Regular cardiac myocyte (primary cell): ENCODE results near the gene WDR55. TPM values are rescaled to one million over a fixed set of nuclear protein-coding genes. Genes with fewer than 3 reads are reported as not detected.

Experiments
- total RNA-seq: library from RNA; depleted of rRNA; stranded (reverse); fragments of >200 nt; gene quantifications from 2 replicates; pipeline ENCODE4 v1.2.3, GENCODE V29; 2014

Gene WDR55, protein sequence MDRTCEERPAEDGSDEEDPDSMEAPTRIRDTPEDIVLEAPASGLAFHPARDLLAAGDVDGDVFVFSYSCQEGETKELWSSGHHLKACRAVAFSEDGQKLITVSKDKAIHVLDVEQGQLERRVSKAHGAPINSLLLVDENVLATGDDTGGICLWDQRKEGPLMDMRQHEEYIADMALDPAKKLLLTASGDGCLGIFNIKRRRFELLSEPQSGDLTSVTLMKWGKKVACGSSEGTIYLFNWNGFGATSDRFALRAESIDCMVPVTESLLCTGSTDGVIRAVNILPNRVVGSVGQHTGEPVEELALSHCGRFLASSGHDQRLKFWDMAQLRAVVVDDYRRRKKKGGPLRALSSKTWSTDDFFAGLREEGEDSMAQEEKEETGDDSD
- 31.3 and 53.9 TPM in 2 replicates for total RNA-seq

DNA sequence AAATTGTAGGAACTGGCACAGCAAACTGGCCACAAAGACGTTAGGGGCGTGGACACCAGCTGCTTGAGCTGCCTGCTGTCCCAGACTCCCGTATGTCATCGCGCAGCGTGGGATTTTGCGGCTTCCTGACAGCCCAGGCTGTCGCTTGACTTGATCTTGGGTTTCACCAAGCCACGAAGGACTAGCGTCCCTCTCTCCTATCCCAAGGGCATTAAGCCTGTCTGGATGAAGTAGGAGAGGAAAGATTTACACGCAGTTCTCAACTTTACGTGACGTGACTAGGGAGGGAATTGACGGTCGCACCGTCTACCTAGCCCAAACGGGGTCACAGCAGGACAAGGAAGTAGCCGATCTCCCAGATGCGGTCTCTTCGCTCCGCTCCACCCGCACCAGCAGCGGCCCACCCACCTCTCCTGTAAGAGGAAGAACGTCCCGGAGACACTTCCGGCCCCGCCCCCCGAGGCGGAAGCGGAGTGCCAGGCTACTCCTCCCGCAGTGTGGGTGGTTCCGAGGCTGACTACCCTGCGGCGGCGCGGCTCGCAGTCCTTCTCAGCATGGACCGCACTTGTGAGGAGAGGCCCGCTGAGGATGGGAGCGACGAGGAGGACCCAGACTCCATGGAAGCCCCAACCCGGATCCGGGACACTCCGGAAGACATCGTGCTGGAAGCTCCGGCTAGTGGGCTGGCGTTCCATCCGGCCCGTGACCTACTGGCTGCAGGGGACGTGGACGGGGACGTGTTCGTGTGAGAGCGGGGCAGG, at the start of gene WDR55:
WDR55 (plus strand) TSS at position 546 of the 761 bp plus-strand sequence; CDS start at position 555, 9 bp downstream.

DNA sequence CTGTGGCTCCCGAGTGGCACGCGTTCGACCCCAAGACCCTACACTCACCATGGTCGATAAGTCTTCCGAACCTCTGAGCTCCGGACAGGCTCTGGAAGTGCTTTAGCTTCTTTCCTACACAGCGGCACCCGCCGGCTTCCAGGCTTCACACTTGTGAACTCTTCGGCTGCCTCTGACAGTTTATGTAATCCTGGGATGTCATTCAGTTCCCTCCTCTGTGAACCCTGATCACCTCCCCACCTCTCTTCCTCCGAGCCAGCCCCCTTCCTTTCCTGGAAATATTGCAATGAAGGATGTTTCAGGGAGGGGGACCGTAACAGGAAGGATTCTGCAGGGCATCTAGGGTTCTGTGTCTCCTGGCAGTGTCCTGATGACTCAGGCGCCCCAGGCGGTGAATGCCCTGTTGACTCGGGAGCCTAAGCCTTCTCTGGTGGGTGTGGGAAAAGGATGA, 31.7 kb upstream of the WDR55 start, which contains the start of gene CD14:
CD14 (minus strand) TSS at position 155 of the 451 bp plus-strand sequence; CDS start at position 51, 104 bp downstream.

DNA sequence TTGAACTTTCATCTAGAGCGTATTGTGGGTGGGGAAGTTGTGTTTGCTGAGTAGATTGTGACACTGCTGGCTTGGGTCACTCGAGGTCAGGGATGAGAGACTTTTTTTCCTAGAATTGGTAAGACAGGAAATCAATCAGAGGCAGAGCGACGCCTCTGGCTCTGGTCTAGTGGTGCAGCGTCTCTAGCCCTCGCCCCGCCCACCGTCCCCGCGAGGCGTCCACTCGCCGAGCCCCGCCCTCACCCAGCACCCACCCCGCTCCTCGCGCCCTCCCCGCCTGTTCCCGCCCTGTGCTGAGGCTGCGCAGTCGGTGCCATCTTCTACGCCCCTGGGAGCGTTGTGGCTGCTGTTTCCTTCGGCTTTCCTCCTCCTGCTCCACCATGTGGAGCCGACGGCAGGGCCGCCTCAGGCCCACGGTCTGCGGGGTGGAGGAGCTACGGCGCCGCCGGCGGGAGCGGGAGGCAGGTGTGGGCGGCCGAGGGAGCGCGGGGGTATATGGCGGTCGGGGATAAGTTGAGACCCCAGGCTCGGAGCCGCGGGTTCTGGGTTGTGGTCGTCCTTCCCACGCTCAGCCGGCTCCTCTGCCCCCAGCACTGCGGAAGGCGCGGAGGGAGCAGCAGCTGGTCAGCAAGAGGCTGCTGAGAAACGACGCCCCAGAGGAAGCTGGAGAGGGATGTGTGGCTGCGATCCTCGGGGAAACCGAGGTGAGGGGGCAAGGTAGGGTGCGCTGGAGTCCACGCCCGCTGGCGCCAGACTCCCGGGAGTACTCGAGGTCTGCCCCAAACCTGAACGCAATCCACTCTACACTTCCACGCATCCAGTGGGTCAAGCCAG, 25.3 kb upstream of the WDR55 start, which contains the start of gene TMCO6:
TMCO6 (plus strand) TSS at position 304 of the 834 bp plus-strand sequence; CDS start at position 381, 77 bp downstream.

DNA sequence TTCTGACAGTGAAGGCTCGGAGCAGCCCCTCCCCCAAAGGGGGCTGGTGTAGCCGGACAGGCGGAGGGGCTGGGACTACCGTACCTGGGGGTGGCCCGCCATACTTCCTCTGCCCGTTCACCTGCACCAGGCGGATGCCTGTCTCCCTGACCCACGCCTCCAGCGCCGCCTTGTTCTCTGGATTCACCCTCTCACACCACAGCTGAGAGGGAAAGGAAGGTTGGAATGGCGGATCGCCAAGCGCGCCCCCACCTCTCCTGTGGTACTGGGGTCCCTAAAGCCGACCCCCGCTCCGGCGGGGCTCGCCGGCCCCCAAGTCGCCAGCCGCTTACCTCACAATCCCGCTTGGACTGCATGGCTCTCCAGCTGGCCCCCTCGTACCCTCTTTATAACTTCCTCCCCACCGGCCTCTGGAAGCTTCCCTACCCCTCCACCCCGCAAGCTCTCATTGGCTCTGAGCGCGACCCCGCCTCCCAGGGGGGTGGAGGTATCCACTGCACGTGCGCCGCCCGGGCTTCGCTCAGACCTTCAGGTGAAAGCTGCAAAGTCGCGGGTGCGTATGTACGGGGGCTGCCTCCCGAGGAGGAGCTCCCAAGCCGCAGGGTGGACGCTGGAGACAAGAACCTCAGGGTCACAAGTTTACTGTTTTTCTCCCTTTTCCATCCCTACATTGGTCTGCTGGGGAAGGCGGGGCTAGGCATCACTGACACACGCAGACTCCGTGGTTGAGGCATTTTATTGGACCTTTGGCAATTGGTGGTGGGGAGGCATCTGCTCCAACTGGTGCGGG, 8.7 kb downstream of the WDR55 start, which contains the start of gene DND1:
DND1 (minus strand) TSS at position 390 of the 790 bp plus-strand sequence; CDS start at position 356, 34 bp downstream.

DNA sequence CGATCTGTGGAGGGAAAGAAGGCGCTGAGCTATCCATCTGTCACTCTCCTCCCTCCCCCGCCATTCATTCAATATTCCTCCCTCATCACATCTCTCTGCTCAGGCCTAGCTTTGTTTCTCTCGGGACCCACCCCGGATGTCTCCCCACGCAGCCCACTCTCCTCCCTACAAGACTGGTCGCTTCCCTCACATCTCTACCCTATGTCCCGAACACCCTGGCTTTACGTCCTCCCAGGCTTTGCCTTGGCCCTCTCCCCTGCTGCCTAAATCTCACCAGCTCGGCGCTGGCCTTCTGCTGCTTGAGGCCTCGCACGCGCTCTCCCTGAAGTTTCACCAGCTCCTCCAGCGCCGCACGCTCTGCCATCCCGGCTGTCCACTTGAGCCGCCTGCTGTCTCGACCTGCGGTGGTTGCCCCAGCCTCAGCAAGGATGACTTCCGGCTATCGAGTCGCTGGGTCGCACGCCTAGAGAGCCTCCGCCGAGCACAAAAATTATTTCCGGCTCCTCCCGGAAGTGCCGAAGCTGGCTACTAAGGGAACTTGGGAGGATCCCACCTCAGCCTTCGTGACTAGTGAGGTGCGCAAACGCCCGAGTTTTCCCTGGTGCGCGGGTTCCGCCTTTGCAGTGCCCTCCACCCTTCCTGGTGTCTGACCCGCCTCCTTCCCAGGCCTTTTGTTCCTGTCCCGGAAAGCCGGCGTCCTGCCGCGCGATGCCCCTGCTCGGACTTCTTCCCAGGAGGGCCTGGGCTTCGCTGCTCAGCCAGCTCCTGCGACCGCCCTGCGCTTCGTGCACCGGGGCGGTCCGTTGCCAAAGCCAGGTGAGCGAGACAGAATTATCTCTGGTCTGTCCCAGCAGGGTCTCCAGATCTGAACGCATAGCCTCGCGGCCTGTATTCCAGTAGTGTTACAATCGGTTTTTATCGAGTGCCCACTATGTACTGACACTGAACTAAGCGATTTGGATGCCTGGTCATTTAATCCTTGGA, 26.5 kb downstream of the WDR55 start, which contains the start of the genes HARS1 and HARS2:
HARS1 (minus strand) TSS at position 430 of the 984 bp plus-strand sequence; CDS start at position 364, 66 bp downstream.
HARS2 (plus strand) TSS at position 515 of the 984 bp plus-strand sequence; CDS start at position 709, 194 bp downstream.

DNA sequence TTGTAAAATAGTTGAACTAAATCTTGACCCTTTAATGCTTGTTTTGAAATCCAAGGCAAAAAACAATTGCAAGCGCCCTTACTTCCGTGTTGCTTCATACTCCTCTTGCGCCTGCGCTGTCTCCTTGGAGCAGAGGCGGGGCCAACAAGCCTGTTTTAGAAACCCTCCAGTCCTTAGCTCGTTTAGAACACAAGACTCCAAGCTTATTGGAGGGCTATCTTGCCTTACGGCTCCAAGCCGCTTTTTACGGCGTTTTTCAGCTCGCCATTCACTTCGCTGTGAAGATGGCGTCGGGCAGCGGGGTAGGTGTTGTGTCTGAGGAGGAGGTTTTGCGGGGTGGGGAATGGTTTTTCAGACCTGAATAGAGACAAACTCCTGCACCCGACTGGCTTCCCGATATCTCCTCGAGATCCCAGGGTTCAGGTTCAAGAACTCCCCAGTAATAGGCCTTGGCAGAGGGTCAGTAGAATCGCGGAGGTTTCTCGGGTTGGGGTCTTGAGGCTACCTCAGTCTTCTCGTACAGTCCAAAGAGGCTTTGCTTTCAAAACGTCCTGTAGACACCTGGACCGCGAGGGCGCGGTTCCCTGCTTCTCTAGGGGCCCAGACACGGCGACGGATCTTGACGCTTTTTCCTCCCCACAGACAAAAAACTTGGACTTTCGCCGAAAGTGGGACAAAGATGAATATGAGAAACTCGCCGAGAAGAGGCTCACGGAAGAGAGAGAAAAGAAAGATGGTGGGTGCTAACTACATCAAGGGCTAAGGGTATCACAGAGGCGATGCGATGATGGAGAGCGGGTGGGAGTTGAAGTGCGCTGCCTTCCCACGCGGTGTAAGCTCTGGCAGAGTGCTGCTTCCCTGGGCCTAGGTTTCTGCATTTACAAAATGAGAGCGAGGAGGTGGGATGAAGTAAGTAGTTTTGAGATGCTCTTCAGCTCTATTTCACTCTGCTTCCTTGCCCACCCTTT, 35.8 kb downstream of the WDR55 start, which contains the start of gene ZMAT2:
ZMAT2 (plus strand) TSS at position 271 of the 968 bp plus-strand sequence; CDS start at position 285, 14 bp downstream.

Other genes with a start within 250 kb of the WDR55 start
- 0.58 TPM in 1 of 2 replicates, not detected in the other for gene EIF4EBP3, start 117.2 kb upstream of the WDR55 start, total RNA-seq
- gene SRA1, start 107.4 kb upstream of the WDR55 start, total RNA-seq = 36.9 and 69.4 TPM in 2 replicates
- gene APBB3, start 100.3 kb upstream of the WDR55 start, total RNA-seq = 8.6 and 31.3 TPM in 2 replicates
- 9.6 and 28.0 TPM in 2 replicates for gene SLC35A4, start 100.1 kb upstream of the WDR55 start, total RNA-seq
- 3.3 and 25.1 TPM in 2 replicates for gene CD14, start 31.7 kb upstream of the WDR55 start, total RNA-seq
- gene TMCO6, start 25.5 kb upstream of the WDR55 start, total RNA-seq = 7.6 and 14.0 TPM in 2 replicates
- 42.6 and 46.5 TPM in 2 replicates for gene NDUFA2, start 17.3 kb upstream of the WDR55 start, total RNA-seq
- gene IK, start 17.1 kb upstream of the WDR55 start, total RNA-seq = 93.6 and 125 TPM in 2 replicates
- 0.28 TPM in 1 of 2 replicates, not detected in the other for gene DND1, start 8.7 kb downstream of the WDR55 start, total RNA-seq
- gene HARS1, start 26.5 kb downstream of the WDR55 start, total RNA-seq = 50.5 and 125 TPM in 2 replicates
- gene HARS2, start 26.6 kb downstream of the WDR55 start, total RNA-seq = 27.8 and 29.9 TPM in 2 replicates
- 72.7 and 81.1 TPM in 2 replicates for gene ZMAT2, start 35.5 kb downstream of the WDR55 start, total RNA-seq
- gene PCDHA1, start 121.2 kb downstream of the WDR55 start, total RNA-seq = 0.28 TPM in 1 of 2 replicates, not detected in the other
- under 0.01 TPM in 2 replicates for gene PCDHA2, start 129.9 kb downstream of the WDR55 start, total RNA-seq
- 0.19 and 1.1 TPM in 2 replicates for gene PCDHA3, start 136.2 kb downstream of the WDR55 start, total RNA-seq
- 0.19 and 0.85 TPM in 2 replicates for gene PCDHA4, start 142.2 kb downstream of the WDR55 start, total RNA-seq
- under 0.01 TPM in 2 replicates for gene PCDHA5, start 156.7 kb downstream of the WDR55 start, total RNA-seq
- gene PCDHA6, start 163.1 kb downstream of the WDR55 start, total RNA-seq = 0.38 and 3.1 TPM in 2 replicates
- 0.58 and 2.5 TPM in 2 replicates for gene PCDHA7, start 169.4 kb downstream of the WDR55 start, total RNA-seq
- under 0.01 TPM in 2 replicates for gene PCDHA8, start 176.3 kb downstream of the WDR55 start, total RNA-seq
- gene PCDHA9, start 183.5 kb downstream of the WDR55 start, total RNA-seq = under 0.01 TPM in 2 replicates
- gene PCDHA10, start 191.0 kb downstream of the WDR55 start, total RNA-seq = 0.19 and 0.28 TPM in 2 replicates
- gene PCDHA11, start 204.1 kb downstream of the WDR55 start, total RNA-seq = under 0.01 and 0.28 TPM in 2 replicates
- gene PCDHA12, start 210.4 kb downstream of the WDR55 start, total RNA-seq = 0.28 TPM in 1 of 2 replicates, not detected in the other
- under 0.01 TPM in 1 of 2 replicates, not detected in the other for gene PCDHA13, start 217.2 kb downstream of the WDR55 start, total RNA-seq